ENCODE results near the gene IL6ST. TPM values are rescaled to one million over a fixed set of nuclear protein-coding genes. Genes with fewer than 3 reads are reported as not detected.
"Not testable (repeated sequence)": the region's sequence is repeated elsewhere in the genome, so short reads cannot be mapped to it uniquely, and the experiment has no call there.

The IL6ST gene
- 100 to 1,000 TPM in 1 of 2 experiments, 10 to 100 TPM in 1; 93.4 to 103 TPM for total RNA-seq

GRCh38 chr5:55994495-55994997 lies at the start of gene IL6ST:
IL6ST (minus strand) TSS chr5:55994963; CDS start chr5:55976278, 18,685 bp downstream.
- Mint-ChIP-seq H3K4me1 (ENCODE audit: low read depth) (peaks cover 55% of the 10 kb centered on the region), H3K27ac (peak within 1 kb of the TSS; percentile 100), H3K9me3 (peaks cover 2% of the 10 kb centered on the region), H3K4me3 (peak within 1 kb of the TSS; percentile 100), H3K27me3 (ENCODE audit: low read depth) (no peaks in the 10 kb centered on the region), H3K36me3 (ENCODE audit: low read depth) (peaks cover 32% of the 10 kb centered on the region)
- intact Hi-C loops (cut with micrococcal nuclease) = loop anchor here (1.0 to 10.0 kb wide), 3 partner anchors 154 to 1179 kb away; no protein-coding TSS in a partner anchor
- DNase-seq = peak; percentile 59
- CTCF ChIA-PET = interaction anchor here (0.9 to 1.6 kb wide), 3 partner anchors 14 to 58 kb away, joined by 3 to 5 read pairs (median 5); no protein-coding TSS in a partner anchor

GRCh38 chr5:56039985-56040384 lies 45.2 kb upstream of the IL6ST start:
- Mint-ChIP-seq H3K27ac (no peak overlapping the region), H3K36me3 (ENCODE audit: low read depth) (no peaks in the 10 kb centered on the region), H3K27me3 (ENCODE audit: low read depth) (no peaks in the 10 kb centered on the region), H3K9me3 (no peaks in the 10 kb centered on the region), H3K4me3 (no peak overlapping the region), H3K4me1 (ENCODE audit: low read depth) (peaks cover 19% of the 10 kb centered on the region)
- CTCF ChIA-PET = no interaction called here
- no peak for DNase-seq
- intact Hi-C loops (cut with micrococcal nuclease) = no loop called here

GRCh38 chr5:56038206-56038605 lies 43.4 kb upstream of the IL6ST start:
- H3K9me3 Mint-ChIP-seq; H3K27me3 Mint-ChIP-seq (ENCODE audit: low read depth); H3K27ac Mint-ChIP-seq; H3K4me1 Mint-ChIP-seq (ENCODE audit: low read depth); CTCF ChIA-PET; DNase-seq; H3K4me3 Mint-ChIP-seq; intact Hi-C loops (cut with micrococcal nuclease); H3K36me3 Mint-ChIP-seq (ENCODE audit: low read depth): not testable (repeated sequence)

GRCh38 chr5:56037531-56038010 lies 42.8 kb upstream of the IL6ST start:
- Mint-ChIP-seq H3K27ac (no peak overlapping the region), H3K4me1 (ENCODE audit: low read depth) (peaks cover 9% of the 10 kb centered on the region), H3K4me3 (no peak overlapping the region), H3K9me3 (no peaks in the 10 kb centered on the region), H3K27me3 (ENCODE audit: low read depth) (no peaks in the 10 kb centered on the region), H3K36me3 (ENCODE audit: low read depth) (no peaks in the 10 kb centered on the region)
- CTCF ChIA-PET = interaction anchor here (0.6 kb wide), 1 partner anchor 60 kb away, joined by 6 read pairs; no protein-coding TSS in a partner anchor
- intact Hi-C loops (cut with micrococcal nuclease) = loop anchor here (1.0 kb wide), 1 partner anchor 9 kb away; no protein-coding TSS in a partner anchor
- DNase-seq = no peak

- H3K9me3 Mint-ChIP-seq; H3K4me3 Mint-ChIP-seq; H3K27ac Mint-ChIP-seq; H3K36me3 Mint-ChIP-seq (ENCODE audit: low read depth); DNase-seq; H3K27me3 Mint-ChIP-seq (ENCODE audit: low read depth); intact Hi-C loops (cut with micrococcal nuclease); H3K4me1 Mint-ChIP-seq (ENCODE audit: low read depth): not testable (repeated sequence)
- CTCF ChIA-PET = interaction anchor here (0.7 kb wide), 1 partner anchor 100 kb away, joined by 3 read pairs; no protein-coding TSS in a partner anchor
These were observed 40.6 kb upstream of the IL6ST start for GRCh38 chr5:56035394-56035793.

- DNase-seq; H3K27me3 Mint-ChIP-seq (ENCODE audit: low read depth); H3K9me3 Mint-ChIP-seq; H3K4me3 Mint-ChIP-seq; H3K27ac Mint-ChIP-seq; H3K36me3 Mint-ChIP-seq (ENCODE audit: low read depth); CTCF ChIA-PET: not testable (repeated sequence)
- intact Hi-C loops (cut with micrococcal nuclease) = loop anchor here (10.0 kb wide), 1 partner anchor 665 kb away; no protein-coding TSS in a partner anchor
- peaks cover 21% of the 10 kb centered on the region for H3K4me1 Mint-ChIP-seq (ENCODE audit: low read depth)
These were observed 35.3 kb upstream of the IL6ST start for GRCh38 chr5:56029871-56030630.

- Mint-ChIP-seq H3K27ac (no peak overlapping the region), H3K36me3 (ENCODE audit: low read depth) (no peaks in the 10 kb centered on the region), H3K4me3 (no peak overlapping the region), H3K27me3 (ENCODE audit: low read depth) (no peaks in the 10 kb centered on the region), H3K9me3 (no peaks in the 10 kb centered on the region), H3K4me1 (ENCODE audit: low read depth) (peaks cover 23% of the 10 kb centered on the region)
- intact Hi-C loops (cut with micrococcal nuclease) = loop anchor here (10.0 kb wide), 1 partner anchor 665 kb away; no protein-coding TSS in a partner anchor
- DNase-seq = no peak
- CTCF ChIA-PET = no interaction called here
These were observed 34.7 kb upstream of the IL6ST start for GRCh38 chr5:56029457-56029856.

GRCh38 chr5:56028708-56029107 lies 33.9 kb upstream of the IL6ST start:
- CTCF ChIA-PET = no interaction called here
- Mint-ChIP-seq H3K27ac (no peak overlapping the region), H3K27me3 (ENCODE audit: low read depth) (no peaks in the 10 kb centered on the region), H3K9me3 (no peaks in the 10 kb centered on the region), H3K4me3 (no peak overlapping the region), H3K36me3 (ENCODE audit: low read depth) (no peaks in the 10 kb centered on the region), H3K4me1 (ENCODE audit: low read depth) (peaks cover 28% of the 10 kb centered on the region)
- no peak for DNase-seq
- intact Hi-C loops (cut with micrococcal nuclease) = loop anchor here (1.0 to 10.0 kb wide), 2 partner anchors 9 to 664 kb away; no protein-coding TSS in a partner anchor

GRCh38 chr5:56026863-56027300 lies 32.1 kb upstream of the IL6ST start:
- peaks cover 30% of the 10 kb centered on the region for H3K4me1 Mint-ChIP-seq (ENCODE audit: low read depth)
- H3K27ac Mint-ChIP-seq = no peak overlapping the region
- no peaks in the 10 kb centered on the region for H3K27me3 Mint-ChIP-seq (ENCODE audit: low read depth)
- intact Hi-C loops (cut with micrococcal nuclease) = loop anchor here (1.0 to 10.0 kb wide), 8 partner anchors 15 to 662 kb away; no protein-coding TSS in a partner anchor
- no peaks in the 10 kb centered on the region for H3K9me3 Mint-ChIP-seq
- DNase-seq = peak; percentile 42
- no peak overlapping the region for H3K4me3 Mint-ChIP-seq
- H3K36me3 Mint-ChIP-seq (ENCODE audit: low read depth) = no peaks in the 10 kb centered on the region
- CTCF ChIA-PET = interaction anchor here (0.6 to 1.3 kb wide), 9 partner anchors 14 to 90 kb away, joined by 3 to 6 read pairs (median 3); no protein-coding TSS in a partner anchor

- intact Hi-C loops (cut with micrococcal nuclease) = loop anchor here (10.0 kb wide), 1 partner anchor 661 kb away; no protein-coding TSS in a partner anchor
- H3K36me3 Mint-ChIP-seq (ENCODE audit: low read depth) = no peaks in the 10 kb centered on the region
These were observed 30.6 kb upstream of the IL6ST start for GRCh38 chr5:56025151-56025885.

GRCh38 chr5:56024810-56025150 lies 30.0 kb upstream of the IL6ST start:
- Mint-ChIP-seq H3K4me1 (ENCODE audit: low read depth) (peaks cover 31% of the 10 kb centered on the region), H3K27ac (no peak overlapping the region), H3K4me3 (no peak overlapping the region), H3K27me3 (ENCODE audit: low read depth) (no peaks in the 10 kb centered on the region), H3K36me3 (ENCODE audit: low read depth) (no peaks in the 10 kb centered on the region), H3K9me3 (no peaks in the 10 kb centered on the region)
- DNase-seq = no peak
- intact Hi-C loops (cut with micrococcal nuclease) = loop anchor here (10.0 kb wide), 1 partner anchor 660 kb away; no protein-coding TSS in a partner anchor
- CTCF ChIA-PET = interaction anchor here (0.6 kb wide), 1 partner anchor 844 kb away, joined by 5 read pairs; no protein-coding TSS in a partner anchor

More at GRCh38 chr5:56025151-56025885, 30.6 kb upstream of the IL6ST start:
- CTCF ChIA-PET = interaction anchor here (1.3 kb wide), 1 partner anchor 13 kb away, joined by 5 read pairs; no protein-coding TSS in a partner anchor
- Mint-ChIP-seq H3K9me3 (no peaks in the 10 kb centered on the region), H3K27me3 (ENCODE audit: low read depth) (no peaks in the 10 kb centered on the region), H3K27ac (no peak overlapping the region), H3K4me3 (no peak overlapping the region), H3K4me1 (ENCODE audit: low read depth) (peaks cover 32% of the 10 kb centered on the region)
- DNase-seq = no peak

- intact Hi-C loops (cut with micrococcal nuclease) = loop anchor here (10.0 kb wide), 1 partner anchor 658 kb away; no protein-coding TSS in a partner anchor
- Mint-ChIP-seq H3K9me3 (no peaks in the 10 kb centered on the region), H3K4me3 (no peak overlapping the region), H3K27me3 (ENCODE audit: low read depth) (no peaks in the 10 kb centered on the region), H3K36me3 (ENCODE audit: low read depth) (no peaks in the 10 kb centered on the region), H3K27ac (no peak overlapping the region), H3K4me1 (ENCODE audit: low read depth) (peaks cover 32% of the 10 kb centered on the region)
- CTCF ChIA-PET = interaction anchor here (0.6 kb wide), 1 partner anchor 121 kb away, joined by 5 read pairs; no protein-coding TSS in a partner anchor
- DNase-seq = no peak
These were observed 28.5 kb upstream of the IL6ST start for GRCh38 chr5:56023296-56023695.
